ENCODE measurements around the gene APOH. TPM values are rescaled to one million over a fixed set of nuclear protein-coding genes. Genes with fewer than 3 reads are reported as not detected.

The APOH gene
- total and polyA plus RNA-seq, 9 of the 15 experiments (the other 6 are each of a cell fraction or from before 2014, with no cell fraction given): 1.1 TPM; not detected in 8

DNA sequence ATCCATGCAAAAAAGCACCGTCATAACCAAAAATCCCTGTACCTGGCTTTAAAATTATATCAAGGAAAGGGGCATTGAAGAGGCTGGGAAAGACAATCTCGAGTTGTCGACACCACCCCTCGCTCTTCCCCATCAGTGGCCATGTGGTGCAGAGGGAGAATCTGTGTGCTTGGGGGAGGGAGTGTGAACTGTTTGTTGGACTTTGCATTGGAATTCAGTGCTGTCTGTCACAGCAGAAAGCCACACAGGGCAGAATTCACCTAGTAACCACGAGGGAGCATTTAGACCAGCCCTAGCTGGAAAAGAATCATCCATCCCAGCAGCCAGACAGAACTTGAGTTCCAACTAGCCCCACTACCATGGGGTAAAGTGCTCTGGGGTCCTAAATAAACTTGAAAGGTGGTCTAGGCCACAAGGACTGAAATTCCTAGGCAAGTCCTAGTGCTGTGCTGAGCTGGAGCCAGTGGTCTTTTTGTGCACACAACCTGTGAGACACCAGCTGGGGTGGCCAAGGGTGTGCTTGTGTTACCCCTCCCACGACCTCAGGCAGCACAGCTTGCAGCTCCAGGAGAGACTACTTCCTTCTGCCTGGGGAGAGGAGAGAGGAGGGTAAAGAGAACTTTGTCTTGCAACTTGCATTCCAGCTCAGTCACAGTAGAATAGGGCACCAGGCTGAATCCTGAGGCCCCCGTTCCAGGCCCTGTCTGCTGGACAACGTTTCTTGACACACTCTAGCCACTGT, 25.8 kb downstream of the APOH start:
- in situ Hi-C loops (cut with MboI) (loop anchor here (10.0 kb wide), 1 partner anchor 701 kb away; no protein-coding TSS in a partner anchor), intact Hi-C loops (cut with micrococcal nuclease) (no loop called here)
- H4K20me1 ChIP-seq (replicated peaks; ENCODE audit: control insufficient read depth, insufficient read depth, low read length): no peaks in the 10 kb centered on the region
- FAIRE-seq (no peak), ATAC-seq (no peak), DNase-seq (ENCODE audit: extremely low read depth in 1 of 4, low spot score in 3 of 4) (no peak)
- no peak overlapping the region for H3K4me3 ChIP-seq
- no peaks in the 10 kb centered on the region for H3K4me1 ChIP-seq (replicated peaks in 1 of 2; ENCODE audit: control insufficient read depth in 2 of 2, insufficient read depth in 2 of 2, low read length in 2 of 2)
- no peak overlapping the region for H3K27ac ChIP-seq (ENCODE audit: extremely low read depth, low read depth, low read length)
- WGBS (ENCODE audit: insufficient coverage, low coverage, missing lambda C conversion rate): 3% methylated on average over 8 of the region's 8 CpGs
- ChIA-PET CTCF (ENCODE audit: low intra/inter-chr PET ratio) (interaction anchor here (0.6 kb wide), 1 partner anchor 409 kb away, joined by 4 read pairs; no protein-coding TSS in a partner anchor), POLR2A (interaction anchor here (0.7 kb wide), 1 partner anchor 678 kb away, joined by 3 read pairs; no protein-coding TSS in a partner anchor)
- BruUV-seq (replicated peaks): no TSS peak
- no peaks in the 10 kb centered on the region for H3K79me2 ChIP-seq (ENCODE audit: control insufficient read depth, insufficient read depth, low read length)
- no peak for TF ChIP-seq TRIM24 (IDR thresholded peaks at IDR 0.05)
- TF ChIP-seq, protein P1, sequence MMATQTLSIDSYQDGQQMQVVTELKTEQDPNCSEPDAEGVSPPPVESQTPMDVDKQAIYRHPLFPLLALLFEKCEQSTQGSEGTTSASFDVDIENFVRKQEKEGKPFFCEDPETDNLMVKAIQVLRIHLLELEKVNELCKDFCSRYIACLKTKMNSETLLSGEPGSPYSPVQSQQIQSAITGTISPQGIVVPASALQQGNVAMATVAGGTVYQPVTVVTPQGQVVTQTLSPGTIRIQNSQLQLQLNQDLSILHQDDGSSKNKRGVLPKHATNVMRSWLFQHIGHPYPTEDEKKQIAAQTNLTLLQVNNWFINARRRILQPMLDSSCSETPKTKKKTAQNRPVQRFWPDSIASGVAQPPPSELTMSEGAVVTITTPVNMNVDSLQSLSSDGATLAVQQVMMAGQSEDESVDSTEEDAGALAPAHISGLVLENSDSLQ (IDR thresholded peaks at IDR 0.05): peak; percentile 34; the same call in 1 of the 2 replicates
- no peaks in the 10 kb centered on the region for H3K9me1 ChIP-seq (ENCODE audit: control insufficient read depth, insufficient read depth, low read length)
- no peak overlapping the region for H3K4me2 ChIP-seq (ENCODE audit: insufficient read depth, low read length)
- no peaks in the 10 kb centered on the region for H3K9me3 ChIP-seq (replicated peaks; ENCODE audit: control insufficient read depth, insufficient read depth, low read depth, low read length)
- H3K27me3 ChIP-seq (ENCODE audit: control insufficient read depth in 2 of 2, insufficient read depth in 2 of 2, low read length in 2 of 2): peaks cover 2 to 20% of the 10 kb centered on the region in 2 experiments; a peak in 4 of 5 replicates
- H3K36me3 ChIP-seq (ENCODE audit: control insufficient read depth, insufficient read depth, low read length): no peaks in the 10 kb centered on the region
- no peak overlapping the region for H3K9ac ChIP-seq (ENCODE audit: insufficient read depth in 1 of 2, low read depth in 2 of 2, low read length in 2 of 2)
- no peak overlapping the region for H2AFZ ChIP-seq (ENCODE audit: low read depth, low read length)

DNA sequence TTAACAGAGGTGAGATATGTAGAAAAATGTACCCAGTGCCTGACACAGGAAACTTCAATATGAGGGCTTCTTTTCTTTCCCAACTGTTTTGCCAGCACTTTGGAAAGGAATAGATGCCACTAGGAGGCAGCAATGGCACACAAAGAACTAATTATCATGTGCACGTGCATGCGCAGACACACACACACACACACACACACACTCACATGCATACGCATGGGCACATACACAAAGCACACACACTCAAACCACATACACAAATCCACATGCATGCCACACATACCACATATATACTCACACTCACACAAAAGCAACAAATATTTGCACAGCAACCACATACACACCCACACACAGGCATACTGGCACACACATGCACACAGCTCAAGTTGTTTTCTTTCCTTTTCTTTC, 28.5 kb downstream of the APOH start:
- Histone ChIP-seq H3K79me2 (ENCODE audit: control insufficient read depth, insufficient read depth, low read length) (no peaks in the 10 kb centered on the region), H4K20me1 (replicated peaks; ENCODE audit: control insufficient read depth, insufficient read depth, low read length) (no peaks in the 10 kb centered on the region), H3K36me3 (ENCODE audit: control insufficient read depth, insufficient read depth, low read length) (no peaks in the 10 kb centered on the region), H3K9ac (ENCODE audit: insufficient read depth in 1 of 2, low read depth in 2 of 2, low read length in 2 of 2) (no peak overlapping the region), H3K9me1 (ENCODE audit: control insufficient read depth, insufficient read depth, low read length) (no peaks in the 10 kb centered on the region), H2AFZ (ENCODE audit: low read depth, low read length) (no peak overlapping the region), H3K4me1 (replicated peaks in 1 of 2; ENCODE audit: control insufficient read depth in 2 of 2, insufficient read depth in 2 of 2, low read length in 2 of 2) (no peaks in the 10 kb centered on the region), H3K4me3 (no peak overlapping the region), H3K4me2 (ENCODE audit: insufficient read depth, low read length) (no peak overlapping the region), H3K9me3 (replicated peaks; ENCODE audit: control insufficient read depth, insufficient read depth, low read depth, low read length) (no peaks in the 10 kb centered on the region), H3K27me3 (ENCODE audit: control insufficient read depth in 2 of 2, insufficient read depth in 2 of 2, low read length in 2 of 2) (peaks cover 11 to 33% of the 10 kb centered on the region in 2 experiments; a peak in 4 of 5 replicates), H3K27ac (ENCODE audit: extremely low read depth, low read depth, low read length) (no peak overlapping the region)
- peak; percentile 79 for ATAC-seq
- CTCF ChIA-PET (ENCODE audit: low intra/inter-chr PET ratio): interaction anchor here (1.0 to 1.1 kb wide), 3 partner anchors 367 to 699 kb away, joined by 3 read pairs; no protein-coding TSS in a partner anchor
- in situ Hi-C loops (cut with MboI): loop anchor here (10.0 kb wide), 1 partner anchor 704 kb away; no protein-coding TSS in a partner anchor
- peak; percentile 17 to 65 (median 30) for DNase-seq (ENCODE audit: extremely low read depth in 1 of 4, low spot score in 3 of 4)
- FAIRE-seq: peak; percentile 83
- intact Hi-C loops (cut with micrococcal nuclease): loop anchor here (2.0 kb wide), 3 partner anchors 366 to 706 kb away; no protein-coding TSS in a partner anchor
- 0% methylated on average over 3 of the region's 3 CpGs for WGBS (ENCODE audit: insufficient coverage, low coverage, missing lambda C conversion rate)
- POLR2A ChIA-PET: no interaction called here
- no TSS peak for BruUV-seq (replicated peaks)
- TF ChIP-seq, protein P2, sequence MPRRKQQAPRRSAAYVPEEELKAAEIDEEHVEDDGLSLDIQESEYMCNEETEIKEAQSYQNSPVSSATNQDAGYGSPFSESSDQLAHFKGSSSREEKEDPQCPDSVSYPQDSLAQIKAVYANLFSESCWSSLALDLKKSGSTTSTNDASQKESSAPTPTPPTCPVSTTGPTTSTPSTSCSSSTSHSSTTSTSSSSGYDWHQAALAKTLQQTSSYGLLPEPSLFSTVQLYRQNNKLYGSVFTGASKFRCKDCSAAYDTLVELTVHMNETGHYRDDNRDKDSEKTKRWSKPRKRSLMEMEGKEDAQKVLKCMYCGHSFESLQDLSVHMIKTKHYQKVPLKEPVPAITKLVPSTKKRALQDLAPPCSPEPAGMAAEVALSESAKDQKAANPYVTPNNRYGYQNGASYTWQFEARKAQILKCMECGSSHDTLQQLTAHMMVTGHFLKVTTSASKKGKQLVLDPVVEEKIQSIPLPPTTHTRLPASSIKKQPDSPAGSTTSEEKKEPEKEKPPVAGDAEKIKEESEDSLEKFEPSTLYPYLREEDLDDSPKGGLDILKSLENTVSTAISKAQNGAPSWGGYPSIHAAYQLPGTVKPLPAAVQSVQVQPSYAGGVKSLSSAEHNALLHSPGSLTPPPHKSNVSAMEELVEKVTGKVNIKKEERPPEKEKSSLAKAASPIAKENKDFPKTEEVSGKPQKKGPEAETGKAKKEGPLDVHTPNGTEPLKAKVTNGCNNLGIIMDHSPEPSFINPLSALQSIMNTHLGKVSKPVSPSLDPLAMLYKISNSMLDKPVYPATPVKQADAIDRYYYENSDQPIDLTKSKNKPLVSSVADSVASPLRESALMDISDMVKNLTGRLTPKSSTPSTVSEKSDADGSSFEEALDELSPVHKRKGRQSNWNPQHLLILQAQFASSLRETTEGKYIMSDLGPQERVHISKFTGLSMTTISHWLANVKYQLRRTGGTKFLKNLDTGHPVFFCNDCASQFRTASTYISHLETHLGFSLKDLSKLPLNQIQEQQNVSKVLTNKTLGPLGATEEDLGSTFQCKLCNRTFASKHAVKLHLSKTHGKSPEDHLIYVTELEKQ (CRISPR knock-in tag; IDR thresholded peaks at IDR 0.05): no peak
- TF ChIP-seq PHF21A (IDR thresholded peaks at IDR 0.05; ENCODE audit: borderline replicate concordance, low read depth) (0 out of 2 replicates have a peak, but pooled peaks have one; percentile 23), ZNF507 (tag; conservative IDR thresholded peaks at IDR 0.05) (no peak), MCM7 (IDR thresholded peaks at IDR 0.05) (peak; percentile 92 to 95; a peak in 3 of 4 replicates), ZNF785 (CRISPR knock-in tag; IDR thresholded peaks at IDR 0.05) (no peak), MYC (IDR thresholded peaks at IDR 0.05; ENCODE audit: low read depth, low read length) (peak; percentile 77), MYC (CRISPR knock-in tag; IDR thresholded peaks at IDR 0.05; ENCODE audit: borderline replicate concordance, low read depth) (no peak), SREBF2 (CRISPR knock-in tag; IDR thresholded peaks at IDR 0.05) (no peak), BHLHE40 (IDR thresholded peaks at IDR 0.05; ENCODE audit: low read length) (peak; percentile 99)

Data from K562 (cell line).